Testis (tissue), 3 donors: ENCODE data around the gene THBS3. TPM values are rescaled to one million over a fixed set of nuclear protein-coding genes. Genes with fewer than 3 reads are reported as not detected.

Experiments used
- DNase-seq: peaks from one replicate; pipeline ENCODE4 v3.0.0-alpha.2; 2019
- H3K27ac ChIP-seq, 2 donors: fragments of 200-600 bp; sonication (generic); one replicate each; pipeline ENCODE4 v1.5.1; 2019
- H3K27me3 ChIP-seq: fragments of 200-600 bp; sonication (generic); one replicate; pipeline ENCODE4 v1.5.1; 2019
- H3K36me3 ChIP-seq: fragments of 200-600 bp; sonication (generic); one replicate; pipeline ENCODE4 v1.5.1; 2017; ENCODE audit warnings: low read depth; ENCODE audit errors: missing control alignments
- H3K4me1 ChIP-seq: fragments of 200-600 bp; sonication (generic); one replicate; pipeline ENCODE4 v1.5.1; 2019
- H3K4me3 ChIP-seq, 2 donors: fragments of 200-600 bp; sonication (generic); one replicate each; pipeline ENCODE4 v1.5.1; 2017 to 2019
- H3K9me3 ChIP-seq: fragments of 200-600 bp; sonication (generic); one replicate; pipeline ENCODE4 v1.5.1; 2017
- POLR2A ChIP-seq: fragments of 450-650 bp; IDR thresholded peaks from one replicate; pipeline ENCODE4 v1.6.1; 2017; ENCODE audit warnings: antibody characterized with exemption, mild to moderate bottlenecking, moderate library complexity
- WGBS, 2 donors: methylation state at CpG; one replicate each; pipeline ENCODE4 v1.1.5; 2018; 5-methylcytosine and 5-hydroxymethylcytosine counted together
- intact Hi-C: fragments of 100-400 bp; cut with DNase I; formaldehyde crosslinking; loops from one replicate; pipeline ENCODE4 v1.15.1; 2023; ENCODE audit warnings: low total_unique reads
- polyA plus RNA-seq: library from polyadenylated mRNA; stranded (reverse); fragments of 350-450 nt; fragmentation: Illumina TruSeq; extraction: RNeasy Lipid Tissue Mini Kit (QIAGEN cat#74804); gene quantifications from one replicate; pipeline ENCODE4 v1.2.3, GENCODE V29; 2014; ENCODE audit warnings: low read depth, low replicate concordance; ENCODE audit not compliant: insufficient read depth
- total RNA-seq, 2 donors: library from RNA; depleted of rRNA; stranded (reverse); fragments of >200 nt; gene quantifications; one replicate each; pipeline ENCODE4 v1.2.3, GENCODE V29; 2016
- TF ChIP-seq, protein P1 (sequence below), 3 experiments: fragments of 450-650 bp in 2 of 3; fragments of 200-600 bp in 1 of 3; sonication (generic) in 1 of 3; IDR thresholded peaks; one replicate each; pipeline ENCODE4 v1.5.1; 2016 to 2019; ENCODE audit warnings: antibody characterized with exemption in 3 of 3, mild to moderate bottlenecking in 2 of 3, moderate library complexity in 1 of 3

THBS3 gene
- total and polyA plus RNA-seq, 3 donors from 2014 or later, result 37.1 to 82.9 (median 68.1) TPM

DNA sequence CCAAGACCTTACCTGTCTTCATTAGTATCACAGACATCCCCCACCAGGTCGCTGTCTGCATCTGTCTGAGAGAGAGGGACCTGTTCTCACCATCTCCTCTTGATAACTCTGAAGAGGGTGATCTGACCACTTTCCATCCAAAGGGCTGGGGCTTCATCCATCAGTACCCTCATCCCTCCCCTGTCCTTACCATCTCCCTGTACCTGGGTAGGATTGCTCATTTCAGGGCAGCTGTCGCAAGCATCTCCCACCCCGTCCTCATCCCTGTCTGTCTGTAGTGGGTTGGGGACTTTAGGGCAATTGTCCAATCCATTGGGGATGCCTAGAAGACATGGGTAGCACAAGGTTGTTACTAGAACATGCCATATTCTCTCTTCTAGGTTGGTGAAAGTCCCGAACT, 7.9 kb downstream of the THBS3 start:
- no peak for DNase-seq
- 91 to 93% methylated on average over 4 of the region's 4 CpGs for WGBS, 2 donors
- TF ChIP-seq, protein P1, sequence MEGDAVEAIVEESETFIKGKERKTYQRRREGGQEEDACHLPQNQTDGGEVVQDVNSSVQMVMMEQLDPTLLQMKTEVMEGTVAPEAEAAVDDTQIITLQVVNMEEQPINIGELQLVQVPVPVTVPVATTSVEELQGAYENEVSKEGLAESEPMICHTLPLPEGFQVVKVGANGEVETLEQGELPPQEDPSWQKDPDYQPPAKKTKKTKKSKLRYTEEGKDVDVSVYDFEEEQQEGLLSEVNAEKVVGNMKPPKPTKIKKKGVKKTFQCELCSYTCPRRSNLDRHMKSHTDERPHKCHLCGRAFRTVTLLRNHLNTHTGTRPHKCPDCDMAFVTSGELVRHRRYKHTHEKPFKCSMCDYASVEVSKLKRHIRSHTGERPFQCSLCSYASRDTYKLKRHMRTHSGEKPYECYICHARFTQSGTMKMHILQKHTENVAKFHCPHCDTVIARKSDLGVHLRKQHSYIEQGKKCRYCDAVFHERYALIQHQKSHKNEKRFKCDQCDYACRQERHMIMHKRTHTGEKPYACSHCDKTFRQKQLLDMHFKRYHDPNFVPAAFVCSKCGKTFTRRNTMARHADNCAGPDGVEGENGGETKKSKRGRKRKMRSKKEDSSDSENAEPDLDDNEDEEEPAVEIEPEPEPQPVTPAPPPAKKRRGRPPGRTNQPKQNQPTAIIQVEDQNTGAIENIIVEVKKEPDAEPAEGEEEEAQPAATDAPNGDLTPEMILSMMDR (IDR thresholded peaks at IDR 0.05), result no peak
- TF ChIP-seq POLR2A, result no peak
- H3K27me3 ChIP-seq, result no peaks in the 10 kb centered on the region
- H3K36me3 ChIP-seq, result no peaks in the 10 kb centered on the region
- no peak overlapping the region for H3K4me3 ChIP-seq
- no peaks in the 10 kb centered on the region for H3K9me3 ChIP-seq
- intact Hi-C loops, result no loop called here
- no peaks in the 10 kb centered on the region for H3K4me1 ChIP-seq
- H3K27ac ChIP-seq, result no peak overlapping the region

- H3K4me3 ChIP-seq, result no peak overlapping the region
- no peaks in the 10 kb centered on the region for H3K9me3 ChIP-seq
- H3K27me3 ChIP-seq, result no peaks in the 10 kb centered on the region
- DNase-seq, result no peak
- H3K27ac ChIP-seq, result no peak overlapping the region
- WGBS, 2 donors, result 92 to 95% methylated on average over 3 of the region's 3 CpGs
- H3K4me1 ChIP-seq, result peaks cover under 1% of the 10 kb centered on the region
- H3K36me3 ChIP-seq, result no peaks in the 10 kb centered on the region
- intact Hi-C loops, result no loop called here
- no peak for TF ChIP-seq POLR2A
- TF ChIP-seq, protein P1 (IDR thresholded peaks at IDR 0.05), result no peak
Measured at GRCh38 chr1:155198547-155198906, 9.2 kb downstream of the THBS3 start.

- no peaks in the 10 kb centered on the region for H3K9me3 ChIP-seq
- H3K36me3 ChIP-seq, result no peaks in the 10 kb centered on the region
- H3K27me3 ChIP-seq, result no peaks in the 10 kb centered on the region
- DNase-seq, result no peak
- WGBS, 2 donors, result 92 to 96% methylated on average over 15 of the region's 15 CpGs
- no peak overlapping the region for H3K4me3 ChIP-seq
- intact Hi-C loops, result no loop called here
- no peak for TF ChIP-seq POLR2A
- TF ChIP-seq, protein P1 (IDR thresholded peaks at IDR 0.05), result no peak
- peaks cover 6% of the 10 kb centered on the region for H3K4me1 ChIP-seq
- H3K27ac ChIP-seq, result no peak overlapping the region
Measured at GRCh38 chr1:155197901-155198546, 9.7 kb downstream of the THBS3 start.

GRCh38 chr1:155196893-155197638, 10.6 kb downstream of the THBS3 start:
- TF ChIP-seq, protein P1 (IDR thresholded peaks at IDR 0.05), result no peak
- no peak for TF ChIP-seq POLR2A
- Histone ChIP-seq H3K27ac (no peak overlapping the region), H3K4me3 (no peak overlapping the region), H3K9me3 (no peaks in the 10 kb centered on the region), H3K27me3 (no peaks in the 10 kb centered on the region), H3K4me1 (peaks cover 11% of the 10 kb centered on the region), H3K36me3 (no peaks in the 10 kb centered on the region)
- intact Hi-C loops, result no loop called here
- DNase-seq, result peak; percentile 62
- WGBS, 2 donors, result 79 to 87% methylated on average over 11 to 20 of the region's 20 CpGs
